ENCODE measurements around the gene GAL3ST2.

DNA sequence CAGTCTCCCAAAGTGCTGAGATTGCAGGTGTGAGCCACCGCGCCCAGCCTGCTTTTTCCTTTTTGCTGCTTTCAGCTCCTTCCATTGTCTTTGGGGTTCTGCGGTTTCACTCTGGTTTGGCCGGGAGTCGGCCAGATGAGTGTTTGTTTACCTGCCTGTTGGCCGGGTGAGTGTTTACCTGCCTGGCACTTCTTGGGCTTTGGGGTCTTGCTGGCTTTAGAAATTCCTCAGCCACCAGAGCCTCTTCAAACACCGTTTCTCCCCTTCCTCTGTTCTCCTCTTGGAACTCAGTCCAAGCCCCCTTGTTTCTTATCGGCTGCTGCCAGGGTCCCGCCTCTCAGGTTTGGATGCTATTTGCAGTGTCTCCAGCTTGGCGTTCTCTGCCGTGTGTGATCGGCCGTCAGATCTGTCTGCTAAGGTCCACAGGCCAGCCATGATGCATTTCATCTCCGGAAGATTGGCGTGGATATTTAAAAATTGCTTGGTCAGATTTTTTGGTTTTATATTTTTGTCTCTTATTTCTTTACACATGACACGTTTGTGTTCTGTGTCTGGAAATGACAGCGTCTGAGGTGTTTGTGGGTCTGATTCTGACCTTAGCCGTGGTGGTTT lies 14.2 kb upstream of the GAL3ST2 start:
- TF ChIP-seq, protein P1, sequence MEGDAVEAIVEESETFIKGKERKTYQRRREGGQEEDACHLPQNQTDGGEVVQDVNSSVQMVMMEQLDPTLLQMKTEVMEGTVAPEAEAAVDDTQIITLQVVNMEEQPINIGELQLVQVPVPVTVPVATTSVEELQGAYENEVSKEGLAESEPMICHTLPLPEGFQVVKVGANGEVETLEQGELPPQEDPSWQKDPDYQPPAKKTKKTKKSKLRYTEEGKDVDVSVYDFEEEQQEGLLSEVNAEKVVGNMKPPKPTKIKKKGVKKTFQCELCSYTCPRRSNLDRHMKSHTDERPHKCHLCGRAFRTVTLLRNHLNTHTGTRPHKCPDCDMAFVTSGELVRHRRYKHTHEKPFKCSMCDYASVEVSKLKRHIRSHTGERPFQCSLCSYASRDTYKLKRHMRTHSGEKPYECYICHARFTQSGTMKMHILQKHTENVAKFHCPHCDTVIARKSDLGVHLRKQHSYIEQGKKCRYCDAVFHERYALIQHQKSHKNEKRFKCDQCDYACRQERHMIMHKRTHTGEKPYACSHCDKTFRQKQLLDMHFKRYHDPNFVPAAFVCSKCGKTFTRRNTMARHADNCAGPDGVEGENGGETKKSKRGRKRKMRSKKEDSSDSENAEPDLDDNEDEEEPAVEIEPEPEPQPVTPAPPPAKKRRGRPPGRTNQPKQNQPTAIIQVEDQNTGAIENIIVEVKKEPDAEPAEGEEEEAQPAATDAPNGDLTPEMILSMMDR (IDR thresholded peaks at IDR 0.05): no peak
- no peak for TF ChIP-seq POLR2A (IDR thresholded peaks at IDR 0.05)
- peak; percentile 25 for TF ChIP-seq POLR2AphosphoS5 (IDR thresholded peaks at IDR 0.05)
